GM21576 (cell line): Measurements from ENCODE around the gene FYN.
"Not testable (repeated sequence)": the region's sequence is repeated elsewhere in the genome, so short reads cannot be mapped to it uniquely, and the experiment has no call there.

ENCODE experiments used
- ATAC-seq: cut with Tn5 transposase; IDR thresholded peaks from one replicate; pipeline ENCODE4 v1.9.1; 2021; ENCODE audit warnings: mild to moderate bottlenecking, moderate library complexity; ENCODE audit not compliant: unreplicated experiment

Gene FYN

GRCh38 chr6:111873178-111874024, at the start of gene FYN:
TSS of gene FYN (minus strand) at chr6:111873452. CDS start at chr6:111720051, 153,401 bp downstream.
- ATAC-seq: peak; percentile 98

DNA sequence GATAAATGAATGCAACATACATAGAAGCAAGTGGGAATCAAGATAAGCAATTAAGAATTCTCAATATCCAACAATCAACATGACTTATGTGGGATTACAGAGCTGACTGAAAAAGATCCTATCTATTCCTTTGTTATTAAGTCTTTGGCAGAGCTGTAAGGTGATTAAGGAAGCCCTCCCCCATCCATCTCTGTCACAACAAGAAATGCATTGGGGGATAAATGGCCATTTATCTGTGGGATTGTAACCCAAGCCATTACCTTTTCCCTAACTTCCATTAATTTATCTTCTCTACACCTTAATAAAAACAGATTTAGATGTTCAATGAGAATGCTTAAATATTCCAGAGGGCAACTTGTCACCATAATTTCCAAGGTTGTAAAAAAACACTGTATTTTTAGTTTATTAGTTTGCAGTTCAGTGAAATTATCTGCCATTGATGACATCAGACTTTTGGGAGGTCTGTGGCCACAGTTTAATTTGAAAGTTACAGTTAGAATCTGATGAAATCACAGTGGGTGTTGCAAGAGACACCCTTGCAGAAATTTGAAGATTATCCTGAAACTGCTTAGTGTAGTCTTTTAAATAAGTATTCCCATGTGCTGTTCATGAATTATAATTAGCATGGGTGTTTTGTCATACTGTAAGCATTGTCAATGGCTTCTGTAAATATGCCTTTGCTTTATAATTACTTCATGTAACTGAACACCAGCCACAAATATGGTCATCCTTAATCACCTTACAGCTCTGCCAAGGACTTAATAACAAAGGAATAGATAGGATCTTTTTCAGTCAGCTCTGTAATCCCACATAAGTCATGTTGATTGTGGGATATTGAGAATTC, 49.4 kb upstream of the FYN start:
- no peak for ATAC-seq

- ATAC-seq: no peak
Observed at GRCh38 chr6:111921103-111921502, 47.9 kb upstream of the FYN start.

DNA sequence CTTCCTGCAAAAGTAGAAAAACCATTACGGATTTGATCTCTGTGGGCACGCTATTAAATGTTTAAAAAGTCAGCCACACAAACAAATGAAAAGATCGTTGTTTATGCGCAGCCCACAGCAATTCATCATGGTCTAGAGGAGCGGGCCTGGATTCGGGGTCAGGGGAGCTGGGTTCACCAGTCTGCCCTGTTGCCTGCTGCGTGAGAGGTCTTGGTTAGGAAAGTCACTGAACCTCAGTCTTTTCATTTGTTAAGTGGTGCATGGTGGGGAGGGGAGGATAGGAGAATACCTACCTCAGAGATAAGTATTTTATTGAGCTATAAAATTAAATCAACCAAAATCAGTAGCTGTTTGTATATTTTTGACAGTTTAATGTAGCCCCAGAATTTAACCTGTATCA, 47.3 kb upstream of the FYN start:
- ATAC-seq: no peak

GRCh38 chr6:111918825-111919224, 45.6 kb upstream of the FYN start:
- ATAC-seq: no peak

DNA sequence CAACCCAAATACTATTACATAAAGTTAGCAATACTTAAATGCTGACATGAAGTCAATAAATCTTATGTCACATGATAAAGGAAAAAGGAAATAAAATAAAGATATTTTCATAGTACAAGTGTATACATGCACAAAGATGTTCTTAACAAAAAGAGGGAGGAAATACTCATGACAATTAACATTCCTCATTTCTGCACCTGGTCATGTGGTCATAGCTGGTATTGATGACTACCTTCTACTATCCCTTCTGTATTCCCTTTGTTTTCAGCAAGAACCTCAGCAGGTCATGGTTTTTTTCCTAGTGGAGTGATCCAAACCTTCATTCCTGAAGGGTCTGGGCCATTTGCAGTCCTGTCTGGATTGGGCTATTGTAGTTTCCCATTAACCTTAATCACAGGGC, 43.5 kb upstream of the FYN start:
- ATAC-seq: no peak

- no peak for ATAC-seq
Observed at GRCh38 chr6:111914617-111915016, 41.4 kb upstream of the FYN start.

GRCh38 chr6:111912904-111913303, 39.7 kb upstream of the FYN start:
- ATAC-seq: no peak

GRCh38 chr6:111911428-111911827, 38.2 kb upstream of the FYN start:
- ATAC-seq: no peak

DNA sequence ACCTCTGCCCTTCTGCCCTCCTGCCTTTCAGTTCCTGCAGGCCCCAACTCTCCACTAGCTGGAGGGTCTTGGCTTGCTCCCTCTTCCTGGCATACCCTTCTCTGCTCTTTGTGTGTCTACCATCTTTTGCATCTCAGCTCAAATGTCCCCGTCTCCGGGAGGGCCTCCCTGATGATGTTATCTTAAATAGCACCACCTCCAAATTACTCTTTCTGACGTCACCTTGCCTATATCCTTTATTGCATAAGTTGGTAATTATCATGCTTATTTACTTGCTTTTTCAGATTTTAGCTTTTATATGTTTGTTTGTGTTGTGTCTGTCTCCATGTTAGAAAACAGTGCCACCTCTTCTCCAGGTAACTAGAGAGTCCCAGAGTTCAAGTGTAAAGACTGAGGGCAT, 36.0 kb upstream of the FYN start:
- ATAC-seq: no peak

- ATAC-seq: not testable (repeated sequence)
Observed at GRCh38 chr6:111908365-111908764, 35.1 kb upstream of the FYN start.

GRCh38 chr6:111900735-111901134, 27.5 kb upstream of the FYN start:
- ATAC-seq: no peak

DNA sequence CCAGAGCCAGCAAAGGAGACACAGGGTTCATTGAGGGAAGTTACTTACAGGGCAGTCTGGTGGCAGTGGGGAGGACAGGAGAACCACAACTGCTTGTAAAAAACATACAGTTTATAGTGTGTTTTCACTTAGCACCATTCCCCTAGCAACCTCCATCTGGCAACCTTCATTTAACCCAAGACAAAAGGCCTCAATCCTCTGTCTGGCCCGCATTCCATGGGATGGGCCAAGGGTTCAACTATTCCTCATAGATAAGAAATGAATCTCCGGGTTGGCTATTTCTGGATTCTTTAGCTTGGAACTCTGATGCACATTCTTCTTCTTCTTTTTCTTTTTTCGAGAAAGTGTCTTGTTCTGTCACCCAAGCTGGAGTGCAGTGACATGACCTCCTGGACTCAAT, 26.3 kb upstream of the FYN start:
- ATAC-seq: no peak

DNA sequence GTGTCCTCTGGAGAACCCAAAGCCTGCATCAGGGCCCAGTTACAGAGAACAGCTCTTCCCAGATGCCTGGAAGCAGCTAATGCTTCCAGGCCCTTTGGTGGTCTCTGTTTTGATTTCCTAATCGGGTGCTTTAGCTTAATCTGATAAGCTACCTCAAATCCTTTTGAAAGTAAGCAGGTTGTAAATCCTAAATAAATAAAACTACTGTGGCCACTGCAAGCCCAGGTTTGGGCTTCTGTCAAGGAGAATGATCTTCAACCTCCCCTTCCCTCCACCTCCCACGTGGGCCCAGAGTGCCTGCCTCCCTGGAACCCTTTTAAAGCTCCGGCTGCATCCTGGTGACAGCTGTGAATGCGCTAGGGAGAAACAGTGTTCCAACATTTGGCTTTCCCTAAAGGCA, 25.2 kb upstream of the FYN start:
- no peak for ATAC-seq

DNA sequence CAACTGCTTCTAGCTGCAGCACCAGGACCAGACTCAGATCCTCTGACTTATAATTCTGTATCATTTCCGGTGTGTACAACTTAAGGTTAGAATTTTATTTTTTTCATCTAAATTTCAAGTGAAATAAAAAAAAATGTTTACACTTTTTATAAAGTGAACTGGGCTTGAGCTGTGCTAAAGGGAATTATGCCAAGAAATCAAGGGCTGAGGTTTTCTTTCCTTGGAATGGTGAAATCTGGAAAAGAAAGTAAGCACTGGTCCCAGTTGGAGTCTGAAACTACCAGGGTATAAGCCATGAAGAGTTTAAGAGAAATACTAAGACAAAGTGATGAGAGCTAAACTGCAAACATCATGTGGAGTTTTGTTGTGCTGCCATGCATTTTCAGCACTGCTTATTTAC, 21.7 kb upstream of the FYN start:
- no peak for ATAC-seq

DNA sequence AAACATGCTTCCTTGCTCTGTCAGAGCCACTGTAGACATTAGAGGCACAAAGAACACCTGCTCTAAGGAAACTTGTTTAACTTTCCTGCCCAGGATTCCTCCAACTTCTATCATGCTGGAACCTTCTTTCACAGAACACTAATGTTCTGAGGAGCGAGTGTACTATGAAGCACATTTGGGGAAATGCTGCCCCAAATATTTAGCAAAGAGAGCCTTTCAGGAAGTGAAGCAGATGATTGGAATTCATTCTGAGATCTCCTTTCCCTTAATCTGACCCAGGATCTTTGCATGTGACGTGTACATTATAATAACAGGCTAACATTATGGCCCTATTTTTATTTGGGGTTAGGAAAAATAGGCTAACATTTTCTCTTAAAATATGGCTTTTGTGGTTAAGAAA, 21.0 kb upstream of the FYN start:
- ATAC-seq: no peak

DNA sequence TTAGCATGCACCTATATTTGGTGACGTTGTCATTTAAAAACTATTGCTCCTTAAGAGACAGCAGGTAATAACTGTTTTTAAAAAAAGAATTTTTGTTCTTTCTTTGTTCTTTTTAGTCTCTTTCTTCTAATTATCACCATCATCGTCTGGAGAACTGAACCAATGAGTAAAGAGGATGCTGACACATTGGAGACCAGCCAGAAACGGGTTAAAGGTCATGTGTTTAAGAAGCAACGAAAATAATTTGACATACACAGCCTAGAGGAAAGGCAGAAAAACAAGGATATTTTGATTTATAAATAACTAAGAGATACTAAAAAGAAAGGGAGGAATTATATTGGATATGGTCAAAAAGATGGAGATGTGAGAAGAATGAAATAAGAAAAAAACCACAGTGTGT, 19.2 kb upstream of the FYN start:
- ATAC-seq: no peak

DNA sequence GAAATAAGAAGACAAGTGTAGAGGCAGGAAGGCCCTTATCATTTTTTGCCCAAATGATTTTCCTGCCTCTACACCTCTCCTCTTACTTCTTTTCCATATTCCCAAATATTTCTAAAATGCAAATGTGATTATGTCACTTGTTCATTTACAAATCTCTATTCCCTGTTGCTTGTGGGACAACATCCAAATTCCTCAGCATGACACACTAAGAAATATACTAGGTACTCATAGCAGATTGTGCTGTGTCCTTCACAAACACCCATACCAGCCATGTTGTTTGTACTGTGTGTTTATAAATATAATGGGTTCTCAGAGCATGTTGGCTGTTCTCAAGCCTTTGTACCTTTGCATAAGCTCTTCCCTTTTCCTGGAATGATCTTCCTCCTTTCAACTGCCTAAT, 17.7 kb upstream of the FYN start:
- no peak for ATAC-seq

DNA sequence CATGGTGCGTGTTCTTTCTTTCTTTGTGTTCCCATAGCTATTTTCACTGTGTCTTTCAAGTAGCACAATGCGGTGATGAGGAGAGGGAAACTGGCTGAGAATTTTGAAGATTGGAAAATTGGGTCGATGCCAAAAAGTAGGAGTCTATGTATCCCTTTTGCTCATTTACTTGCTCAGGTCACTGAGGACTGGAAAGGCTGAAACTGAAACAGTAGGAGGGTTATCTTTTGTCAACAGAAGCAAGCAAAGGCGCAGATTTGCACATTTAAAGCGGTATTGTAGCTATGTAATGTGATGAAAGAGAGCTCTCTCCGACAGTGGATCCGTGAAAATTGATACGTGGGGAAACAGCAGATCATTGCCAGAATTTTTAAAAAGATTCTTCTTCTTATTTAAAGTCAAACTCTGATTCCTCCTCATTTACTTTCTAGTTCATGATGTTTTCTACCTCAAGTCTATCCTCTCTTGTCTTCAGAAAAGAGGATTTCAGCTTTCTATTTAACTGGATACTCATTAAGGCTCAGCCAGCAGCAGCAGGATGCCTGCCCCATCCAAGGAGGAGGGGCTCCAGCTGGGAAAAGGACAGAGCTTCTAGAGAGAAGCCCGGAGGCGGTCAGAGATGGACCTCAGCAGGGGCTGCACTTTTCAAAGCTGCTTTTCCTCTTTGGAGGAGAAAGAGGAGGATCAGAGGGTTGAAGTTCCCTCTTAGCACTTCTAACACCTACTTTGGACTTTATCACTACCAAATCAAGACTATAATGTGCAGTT, 15.9 kb upstream of the FYN start:
- ATAC-seq: no peak

DNA sequence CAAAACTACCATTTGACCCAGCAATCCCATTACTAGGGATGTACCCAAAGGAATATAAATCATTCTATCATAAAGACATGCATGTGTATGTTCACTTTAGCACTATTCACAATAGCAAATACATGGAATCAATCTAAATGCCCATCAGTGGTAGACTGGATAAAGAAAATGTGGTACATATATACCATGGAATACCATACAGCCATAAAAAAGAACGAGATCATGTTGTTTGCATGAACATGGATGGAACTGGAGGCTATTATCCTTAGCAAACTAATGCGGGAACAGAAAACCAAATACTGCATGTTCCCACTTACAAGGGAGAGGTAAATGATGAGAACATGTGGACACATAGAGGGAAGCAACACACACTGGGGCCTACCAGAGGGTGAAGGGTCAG, 13.5 kb upstream of the FYN start:
- not testable (repeated sequence) for ATAC-seq

GRCh38 chr6:111885373-111886027, 12.2 kb upstream of the FYN start:
- no peak for ATAC-seq
